GM12892 (cell line): ENCODE data around the gene POGK.
A peak's percentile ranks its signal among the peaks of the same experiment; 100 is the strongest.
"Not testable (repeated sequence)": the region's sequence is repeated elsewhere in the genome, so short reads cannot be mapped to it uniquely, and the experiment has no call there.

ENCODE experiments used
- DNase-seq: peaks from one replicate; pipeline ENCODE4 v3.0.0; 2011; ENCODE audit not compliant: insufficient read length
- FAIRE-seq: peaks from 2 replicates; lab custom pipeline; 2011; peaks lifted over from hg19 to GRCh38; lab: Jason Lieb, UNC
- POLR2A ChIP-seq: IDR thresholded peaks from 2 replicates; pipeline ENCODE4 v1.6.1; 2011; ENCODE audit warnings: low read depth, low read length, control low read depth
- POLR2AphosphoS5 ChIP-seq: IDR thresholded peaks from 2 replicates; pipeline ENCODE4 v1.6.1; 2011; ENCODE audit warnings: low read depth, low read length, control low read depth
- TAF1 ChIP-seq: IDR thresholded peaks from 2 replicates; pipeline ENCODE4 v1.6.1; 2011; ENCODE audit warnings: low read depth, mild to moderate bottlenecking, control low read depth, low read length, borderline replicate concordance

Gene POGK

DNA sequence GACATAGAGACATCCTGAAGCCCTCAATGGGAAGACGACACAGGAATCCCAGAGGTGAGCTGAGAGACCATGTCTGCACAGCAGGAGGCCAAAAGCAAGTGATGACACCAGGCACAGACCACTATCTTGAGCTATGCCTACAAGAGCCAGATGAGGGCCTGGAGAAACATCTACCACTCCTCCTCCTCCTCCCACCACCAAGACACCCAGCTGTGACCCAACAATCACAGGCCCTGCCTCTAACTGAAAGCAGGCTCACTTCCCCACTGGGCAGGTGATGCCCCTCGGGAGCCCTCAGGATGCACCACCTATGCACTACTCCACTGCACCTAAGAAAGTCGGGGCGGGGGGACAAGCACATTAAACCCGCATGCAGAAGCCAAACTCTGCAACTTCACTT is 20.3 kb downstream of the POGK start:
- no peak for TF ChIP-seq POLR2A
- no peak for TF ChIP-seq TAF1
- TF ChIP-seq POLR2AphosphoS5: no peak
- DNase-seq (no peak), FAIRE-seq (no peak)

DNA sequence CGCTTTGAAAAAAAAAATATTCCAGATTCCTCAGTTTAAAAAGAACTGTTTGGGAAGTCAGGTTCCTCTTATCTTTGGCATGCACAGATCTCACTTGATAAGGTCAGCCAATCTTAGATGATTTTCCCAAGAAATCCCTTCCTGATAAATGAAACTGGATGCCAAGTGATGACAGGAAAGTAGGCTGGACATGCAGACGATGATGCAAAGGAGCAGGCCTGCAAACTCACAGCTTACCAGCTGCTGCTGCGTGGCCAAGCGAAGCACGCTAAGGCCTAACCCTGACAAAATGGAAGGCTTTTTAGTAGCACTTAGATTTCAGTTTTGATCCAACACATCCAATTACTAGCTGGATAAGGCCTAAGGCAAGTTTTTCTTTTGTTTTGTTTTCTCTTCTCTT is 26.7 kb downstream of the POGK start:
- FAIRE-seq: no peak

GRCh38 chr1:166868639-166869038 is 29.4 kb downstream of the POGK start:
- DNase-seq (no peak), FAIRE-seq (no peak)
- TF ChIP-seq POLR2AphosphoS5: no peak
- TF ChIP-seq POLR2A: no peak
- no peak for TF ChIP-seq TAF1

More for the DNA sequence above, 26.7 kb downstream of the POGK start:
- DNase-seq: no peak
- no peak for TF ChIP-seq TAF1
- no peak for TF ChIP-seq POLR2A
- TF ChIP-seq POLR2AphosphoS5: no peak

DNA sequence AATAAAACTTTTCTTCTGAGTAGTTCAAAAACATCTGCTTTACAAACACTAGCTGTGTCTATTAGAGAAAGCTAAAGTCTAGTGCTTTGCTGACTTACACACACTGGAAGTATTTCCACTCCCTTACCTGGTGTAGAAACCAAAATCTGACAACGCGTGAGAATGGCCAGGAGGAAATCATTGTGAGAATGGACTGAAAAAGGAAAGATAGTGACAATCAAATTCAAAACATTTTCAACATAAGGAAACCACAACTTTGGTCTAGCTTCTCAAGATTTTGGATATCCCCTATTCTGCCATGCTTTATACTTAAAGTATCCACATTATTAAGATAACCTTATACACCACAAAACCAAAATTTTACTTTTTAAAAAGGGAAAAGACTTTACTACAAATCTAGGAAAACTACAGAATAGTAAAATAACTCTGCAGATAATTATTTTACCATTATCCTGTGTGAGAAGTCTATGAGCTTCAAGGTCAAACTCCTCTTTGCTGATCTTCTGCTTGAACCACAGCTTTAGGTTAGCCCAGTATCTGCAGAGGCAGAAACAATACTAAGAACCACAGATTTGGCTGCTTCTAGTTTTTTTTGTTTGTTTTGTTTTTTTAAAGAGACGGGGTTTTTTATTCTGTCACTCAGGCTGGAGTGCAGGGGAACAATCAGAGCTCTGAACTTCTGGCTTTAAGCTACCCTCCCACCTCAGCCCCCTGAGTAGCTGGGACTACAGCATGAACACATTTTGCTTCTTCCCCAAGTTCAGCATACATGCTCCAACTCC is 30.2 kb downstream of the POGK start:
- DNase-seq: no peak
- FAIRE-seq: no peak
- TF ChIP-seq POLR2A (no peak), POLR2AphosphoS5 (no peak), TAF1 (no peak)

DNA sequence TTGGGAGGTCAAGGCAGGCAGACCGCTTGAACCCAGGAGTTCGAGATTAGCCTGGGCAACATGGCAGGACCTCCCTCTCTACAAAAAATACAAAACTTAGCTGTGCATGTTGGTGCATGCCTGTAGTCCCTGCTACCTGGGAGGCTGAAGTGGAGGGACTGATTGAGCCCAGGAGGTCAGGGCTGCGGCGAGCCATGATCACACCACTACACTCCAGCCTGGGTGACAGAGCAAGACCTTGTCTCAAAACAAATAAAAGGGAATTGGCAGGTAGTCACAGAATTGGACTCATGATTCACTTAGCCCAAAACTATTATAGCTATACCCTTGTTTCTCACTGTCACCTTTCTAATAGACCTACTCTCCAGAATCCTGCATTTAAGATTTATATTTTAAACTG is 31.3 kb downstream of the POGK start:
- TF ChIP-seq POLR2AphosphoS5: no peak
- TF ChIP-seq POLR2A: no peak
- TF ChIP-seq TAF1: no peak
- DNase-seq: no peak
- FAIRE-seq: no peak

DNA sequence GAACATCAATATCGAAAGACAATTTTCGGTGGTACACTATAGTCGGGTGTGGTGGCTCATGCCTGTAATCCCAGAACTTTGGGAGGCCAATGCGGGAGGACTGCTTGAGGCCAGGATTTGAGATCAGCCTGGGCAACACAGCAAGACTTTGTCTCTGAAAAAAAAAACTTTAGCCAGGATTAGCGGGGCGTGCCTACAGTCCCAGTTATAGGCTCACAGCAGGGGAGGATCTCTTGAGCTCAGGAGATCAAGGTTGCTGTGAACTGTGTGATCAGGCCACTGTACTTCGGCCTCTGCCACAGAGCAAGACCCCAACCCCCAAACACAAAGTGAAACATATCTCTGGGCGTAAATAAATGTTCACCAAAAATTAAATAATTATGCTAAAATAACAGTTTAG is 35.2 kb downstream of the POGK start:
- TF ChIP-seq TAF1: no peak
- TF ChIP-seq POLR2AphosphoS5: no peak
- TF ChIP-seq POLR2A: no peak
- DNase-seq: no peak
- no peak for FAIRE-seq

DNA sequence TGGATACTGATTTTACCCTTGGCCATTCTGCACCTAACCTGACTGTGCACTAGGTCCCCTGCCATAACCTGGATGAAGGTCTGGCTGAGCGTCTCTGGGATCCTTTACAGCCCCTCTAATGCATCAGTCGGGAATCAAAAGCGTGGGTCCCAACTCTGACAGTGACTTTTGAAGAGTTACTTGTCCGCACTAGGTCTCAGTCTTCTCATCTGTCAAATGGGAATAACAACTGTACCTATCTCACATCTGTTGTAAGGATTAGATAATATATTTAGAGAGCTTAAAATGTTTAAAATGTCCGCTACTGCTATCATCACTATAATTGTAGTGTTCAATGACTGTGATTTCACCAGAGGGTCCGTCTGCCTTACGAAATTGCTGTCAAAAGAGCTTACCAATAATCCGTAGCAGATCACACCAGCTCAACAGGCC is 36.0 kb downstream of the POGK start:
- TF ChIP-seq POLR2AphosphoS5 (no peak), POLR2A (no peak), TAF1 (no peak)
- DNase-seq (no peak), FAIRE-seq (no peak)

- peak; percentile 72; the same call in 1 of the 2 replicates for TF ChIP-seq POLR2A
- TF ChIP-seq POLR2AphosphoS5: peak; percentile 68; the same call in 1 of the 2 replicates
- TF ChIP-seq TAF1: peak; percentile 85
- DNase-seq (peak; percentile 81), FAIRE-seq (peak; percentile 99)
These were observed 36.7 kb downstream of the POGK start, which contains the start of gene TADA1 for GRCh38 chr1:166875734-166876539. Gene TADA1 (minus strand): TSS chr1:166876264. CDS start chr1:166876233, 31 bp downstream.

- DNase-seq: no peak
- no peak for FAIRE-seq
- no peak for TF ChIP-seq POLR2AphosphoS5
- no peak for TF ChIP-seq TAF1
- TF ChIP-seq POLR2A: no peak
These were observed 37.2 kb downstream of the POGK start for GRCh38 chr1:166876540-166876838.

GRCh38 chr1:166878173-166878917 is 39.1 kb downstream of the POGK start:
- FAIRE-seq: not testable (repeated sequence)

GRCh38 chr1:166882893-166883292 is 43.6 kb downstream of the POGK start:
- no peak for TF ChIP-seq POLR2AphosphoS5
- no peak for TF ChIP-seq POLR2A
- no peak for TF ChIP-seq TAF1
- no peak for FAIRE-seq
- DNase-seq: no peak

More at GRCh38 chr1:166878173-166878917, 39.1 kb downstream of the POGK start:
- DNase-seq: not testable (repeated sequence)
